ENCODE data around the gene PCDHGA1. TPM values are rescaled to one million over a fixed set of nuclear protein-coding genes. Genes with fewer than 3 reads are reported as not detected.

PCDHGA1 gene
- total RNA-seq, 2 donors from 2014 or later: 0.07 TPM; not detected in 1

- Mint-ChIP-seq H3K4me3 (no peak within 1 kb of the TSS), H3K27ac (no peak within 1 kb of the TSS), H3K27me3 (peaks cover 46 to 52% of the 10 kb centered on the region in 2 donors), H3K9me3 (no peaks in the 10 kb centered on the region), H3K36me3 (no peaks in the 10 kb centered on the region), H3K4me1 (ENCODE audit: low read depth in 2 of 2) (peaks cover 0 to 10% of the 10 kb centered on the region in 2 donors)
- no peak for DNase-seq (ENCODE audit: low spot score)
- peak in 1 of 2 donors; percentile 20 for ATAC-seq
Observed at GRCh38 chr5:141484641-141485311, 154.5 kb downstream of the PCDHGA1 start, which contains the start of gene PCDHGC4. PCDHGC4 (plus strand) TSS chr5:141485030; CDS start chr5:141485174, 144 bp downstream.

- H3K27me3 Mint-ChIP-seq: peaks cover 49 to 51% of the 10 kb centered on the region in 2 donors
- ATAC-seq: no peak
Observed at GRCh38 chr5:141485321-141486055, 155.2 kb downstream of the PCDHGA1 start.

GRCh38 chr5:141486091-141486490 lies 155.8 kb downstream of the PCDHGA1 start:
- H3K36me3 Mint-ChIP-seq: no peaks in the 10 kb centered on the region
- no peak overlapping the region for H3K4me3 Mint-ChIP-seq
- H3K4me1 Mint-ChIP-seq (ENCODE audit: low read depth in 2 of 2): peaks cover 4 to 10% of the 10 kb centered on the region in 2 donors
- H3K27ac Mint-ChIP-seq: no peak overlapping the region
- ATAC-seq (no peak), DNase-seq (ENCODE audit: low spot score) (no peak)
- H3K9me3 Mint-ChIP-seq: no peaks in the 10 kb centered on the region
- peaks cover 53 to 55% of the 10 kb centered on the region in 2 donors for H3K27me3 Mint-ChIP-seq

More at GRCh38 chr5:141485321-141486055, 155.2 kb downstream of the PCDHGA1 start:
- DNase-seq (ENCODE audit: low spot score): no peak
- Mint-ChIP-seq H3K4me3 (no peak overlapping the region), H3K4me1 (ENCODE audit: low read depth in 2 of 2) (peaks cover 0 to 10% of the 10 kb centered on the region in 2 donors), H3K36me3 (no peaks in the 10 kb centered on the region), H3K27ac (no peak overlapping the region), H3K9me3 (no peaks in the 10 kb centered on the region)

GRCh38 chr5:141487131-141487530 lies 156.8 kb downstream of the PCDHGA1 start:
- no peak for DNase-seq (ENCODE audit: low spot score)
- Mint-ChIP-seq H3K9me3 (no peaks in the 10 kb centered on the region), H3K4me3 (no peak overlapping the region), H3K27me3 (peaks cover 55 to 57% of the 10 kb centered on the region in 2 donors), H3K4me1 (ENCODE audit: low read depth in 2 of 2) (peaks cover 4 to 12% of the 10 kb centered on the region in 2 donors), H3K27ac (no peak overlapping the region), H3K36me3 (no peaks in the 10 kb centered on the region)
- no peak for ATAC-seq

GRCh38 chr5:141488591-141489561 lies 158.6 kb downstream of the PCDHGA1 start, which contains the start of gene PCDHGC5:
PCDHGC5 (plus strand) TSS chr5:141489081; CDS start chr5:141489241, 160 bp downstream.
- H3K27ac Mint-ChIP-seq: no peak within 1 kb of the TSS
- no peak within 1 kb of the TSS for H3K4me3 Mint-ChIP-seq
- no peaks in the 10 kb centered on the region for H3K36me3 Mint-ChIP-seq
- peaks cover 45 to 48% of the 10 kb centered on the region in 2 donors for H3K27me3 Mint-ChIP-seq
- H3K9me3 Mint-ChIP-seq: no peaks in the 10 kb centered on the region
- H3K4me1 Mint-ChIP-seq (ENCODE audit: low read depth in 2 of 2): peaks cover 4 to 9% of the 10 kb centered on the region in 2 donors
- DNase-seq (ENCODE audit: low spot score) (no peak), ATAC-seq (no peak)

GRCh38 chr5:141489841-141490240 lies 159.5 kb downstream of the PCDHGA1 start:
- peaks cover 39% of the 10 kb centered on the region in 2 donors for H3K27me3 Mint-ChIP-seq
- H3K4me1 Mint-ChIP-seq (ENCODE audit: low read depth in 2 of 2): peaks cover 4 to 7% of the 10 kb centered on the region in 2 donors
- DNase-seq (ENCODE audit: low spot score) (no peak), ATAC-seq (no peak)
- H3K27ac Mint-ChIP-seq: no peak overlapping the region
- no peak overlapping the region for H3K4me3 Mint-ChIP-seq
- H3K36me3 Mint-ChIP-seq: no peaks in the 10 kb centered on the region
- H3K9me3 Mint-ChIP-seq: no peaks in the 10 kb centered on the region

- no peak for ATAC-seq
- no peaks in the 10 kb centered on the region for H3K9me3 Mint-ChIP-seq
- H3K4me1 Mint-ChIP-seq (ENCODE audit: low read depth in 2 of 2): peaks cover 5 to 7% of the 10 kb centered on the region in 2 donors
- no peak overlapping the region for H3K27ac Mint-ChIP-seq
- no peak overlapping the region for H3K4me3 Mint-ChIP-seq
- peaks cover 37 to 41% of the 10 kb centered on the region in 2 donors for H3K27me3 Mint-ChIP-seq
- H3K36me3 Mint-ChIP-seq: no peaks in the 10 kb centered on the region
- DNase-seq (ENCODE audit: low spot score): no peak
Observed at GRCh38 chr5:141490271-141490670, 160.0 kb downstream of the PCDHGA1 start.

GRCh38 chr5:141490771-141491170 lies 160.5 kb downstream of the PCDHGA1 start:
- no peak for DNase-seq (ENCODE audit: low spot score)
- no peak overlapping the region for H3K27ac Mint-ChIP-seq
- no peak for ATAC-seq
- peaks cover 40 to 46% of the 10 kb centered on the region in 2 donors for H3K27me3 Mint-ChIP-seq
- no peaks in the 10 kb centered on the region for H3K9me3 Mint-ChIP-seq
- no peaks in the 10 kb centered on the region for H3K36me3 Mint-ChIP-seq
- peaks cover 7 to 9% of the 10 kb centered on the region in 2 donors for H3K4me1 Mint-ChIP-seq (ENCODE audit: low read depth in 2 of 2)
- no peak overlapping the region for H3K4me3 Mint-ChIP-seq

- Mint-ChIP-seq H3K27ac (peak overlapping the region in 1 of 2 donors; percentile 59), H3K27me3 (peaks cover 37 to 46% of the 10 kb centered on the region in 2 donors), H3K36me3 (no peaks in the 10 kb centered on the region), H3K4me3 (peak overlapping the region; percentile 79), H3K4me1 (ENCODE audit: low read depth in 2 of 2) (peaks cover 4 to 9% of the 10 kb centered on the region in 2 donors), H3K9me3 (no peaks in the 10 kb centered on the region)
- no peak for ATAC-seq
- DNase-seq (ENCODE audit: low spot score): no peak
Observed at GRCh38 chr5:141491323-141492167, 161.2 kb downstream of the PCDHGA1 start.

GRCh38 chr5:141492168-141492885 lies 162.0 kb downstream of the PCDHGA1 start:
- Mint-ChIP-seq H3K4me3 (peak overlapping the region; percentile 79), H3K27ac (peak overlapping the region in 1 of 2 donors; percentile 59)

GRCh38 chr5:141493500-141494422 lies 163.4 kb downstream of the PCDHGA1 start:
- Mint-ChIP-seq H3K4me1 (ENCODE audit: low read depth in 2 of 2) (peaks cover 4 to 9% of the 10 kb centered on the region in 2 donors), H3K36me3 (no peaks in the 10 kb centered on the region), H3K4me3 (no peak overlapping the region), H3K27me3 (peaks cover 26 to 31% of the 10 kb centered on the region in 2 donors), H3K9me3 (no peaks in the 10 kb centered on the region), H3K27ac (no peak overlapping the region)
- no peak for DNase-seq (ENCODE audit: low spot score)
- ATAC-seq: no peak

More at GRCh38 chr5:141492168-141492885, 162.0 kb downstream of the PCDHGA1 start:
- no peaks in the 10 kb centered on the region for H3K9me3 Mint-ChIP-seq
- H3K36me3 Mint-ChIP-seq: no peaks in the 10 kb centered on the region
- H3K4me1 Mint-ChIP-seq (ENCODE audit: low read depth in 2 of 2): peaks cover 4 to 9% of the 10 kb centered on the region in 2 donors
- ATAC-seq: peak; percentile 43 to 68
- DNase-seq (ENCODE audit: low spot score): no peak
- H3K27me3 Mint-ChIP-seq: peaks cover 32 to 38% of the 10 kb centered on the region in 2 donors
